Sigmoid colon (tissue), 4 donors: Measurements from ENCODE around the gene SLC38A6.

Experiments used
- CTCF ChIP-seq, 4 experiments: fragments of 450-650 bp in 3 of 4; fragments of 200-600 bp in 1 of 4; IDR thresholded peaks; one replicate each; pipeline ENCODE4 v1.5.1; 2016 to 2019; ENCODE audit warnings: antibody characterized with exemption in 4 of 4, mild to moderate bottlenecking in 3 of 4, moderate library complexity in 2 of 4
- EP300 ChIP-seq, 4 donors: sonication (generic); formaldehyde crosslinking; IDR thresholded peaks; one replicate each; pipeline ENCODE4 v1.6.1; 2017; ENCODE audit warnings: antibody characterized with exemption in 4 of 4
- POLR2A ChIP-seq, 2 donors: fragments of 450-650 bp; IDR thresholded peaks; one replicate each; pipeline ENCODE4 v1.6.1; 2016; ENCODE audit warnings: antibody characterized with exemption in 2 of 2, mild to moderate bottlenecking in 2 of 2, moderate library complexity in 2 of 2
- POLR2AphosphoS5 ChIP-seq, 4 donors: sonication (generic); formaldehyde crosslinking; IDR thresholded peaks; one replicate each; pipeline ENCODE4 v1.6.1; 2017; ENCODE audit warnings: antibody characterized with exemption in 4 of 4

- no peak for TF ChIP-seq CTCF (IDR thresholded peaks at IDR 0.05)
- TF ChIP-seq EP300 (IDR thresholded peaks at IDR 0.05) = no peak
- no peak for TF ChIP-seq POLR2AphosphoS5 (IDR thresholded peaks at IDR 0.05)
- no peak for TF ChIP-seq POLR2A (IDR thresholded peaks at IDR 0.05)
Measured at GRCh38 chr14:60977847-60978246, 3.2 kb upstream of the SLC38A6 start.
